ENCODE results near the gene VGLL4.
"Not testable (repeated sequence)": the region's sequence is repeated elsewhere in the genome, so short reads cannot be mapped to it uniquely, and the experiment has no call there.

VGLL4 gene

GRCh38 chr3:11523572-11524101 lies 120.1 kb downstream of the VGLL4 start:
- peak; percentile 78 for DNase-seq

GRCh38 chr3:11522953-11523571 lies 120.7 kb downstream of the VGLL4 start:
- DNase-seq: peak; percentile 63

- no peak for DNase-seq
Observed at GRCh38 chr3:11522398-11522715, 121.4 kb downstream of the VGLL4 start.

- no peak for DNase-seq
Observed at GRCh38 chr3:11521167-11521566, 122.5 kb downstream of the VGLL4 start.

- DNase-seq: no peak
Observed at GRCh38 chr3:11517601-11518000, 126.1 kb downstream of the VGLL4 start.

- DNase-seq: peak; percentile 89
Observed at GRCh38 chr3:11514191-11514821, 129.4 kb downstream of the VGLL4 start.

- DNase-seq: no peak
Observed at GRCh38 chr3:11513817-11514135, 129.9 kb downstream of the VGLL4 start.

- DNase-seq: not testable (repeated sequence)
Observed at GRCh38 chr3:11513125-11513816, 130.4 kb downstream of the VGLL4 start.

- not testable (repeated sequence) for DNase-seq
Observed at GRCh38 chr3:11511606-11512005, 132.1 kb downstream of the VGLL4 start.

- DNase-seq: peak; percentile 68
Observed at GRCh38 chr3:11510356-11510755, 133.4 kb downstream of the VGLL4 start.

GRCh38 chr3:11510001-11510340 lies 133.7 kb downstream of the VGLL4 start:
- DNase-seq: peak; percentile 83

- DNase-seq: peak; percentile 85
Observed at GRCh38 chr3:11509173-11510000, 134.3 kb downstream of the VGLL4 start.

GRCh38 chr3:11508346-11509172 lies 135.2 kb downstream of the VGLL4 start:
- no peak for DNase-seq

GRCh38 chr3:11507719-11508118 lies 136.0 kb downstream of the VGLL4 start:
- DNase-seq: no peak

All from NCI-H69 (cell line).